Measurements from ENCODE around the gene PARP16.

The PARP16 gene

DNA sequence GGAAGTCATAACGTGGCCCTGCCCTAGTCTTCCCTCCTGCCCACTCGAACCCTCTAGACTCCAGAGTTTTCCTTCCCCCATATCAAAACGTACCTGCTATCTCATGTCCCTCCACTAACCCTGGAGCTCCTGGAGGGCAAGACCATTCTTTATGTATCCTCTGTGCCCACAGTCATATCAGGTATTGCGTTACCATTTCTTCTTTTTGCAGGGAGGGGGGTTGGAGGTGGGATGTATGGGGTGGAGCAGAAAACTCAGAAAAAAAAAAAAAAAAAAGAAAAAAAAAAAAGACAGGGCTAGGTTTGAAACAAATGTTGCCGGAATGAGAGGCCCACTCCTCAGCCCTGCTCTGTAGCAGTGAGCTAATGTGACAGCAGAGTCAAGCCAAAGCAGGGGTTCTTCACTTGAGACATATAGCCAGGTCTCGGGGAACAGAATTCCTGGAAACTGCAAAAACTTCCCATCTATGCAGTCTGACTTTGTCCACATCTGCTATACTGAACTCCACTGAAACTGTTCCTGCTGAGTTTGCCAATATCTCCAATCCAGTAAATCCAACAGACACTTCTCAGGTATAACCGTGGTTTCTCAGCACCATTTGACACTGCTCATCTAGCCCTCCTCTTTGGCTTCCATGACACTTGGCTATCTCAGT, 31.1 kb downstream of the PARP16 start:
- POLR2A ChIA-PET, result no interaction called here
- no peak overlapping the region for H3K4me3 ChIP-seq (ENCODE audit: low read depth, low read length)
- no peak for DNase-seq (ENCODE audit: low read depth, low spot score)
- CTCF ChIA-PET, result interaction anchor here (2.1 kb wide), 1 partner anchor 15 kb away, joined by 8 read pairs; no protein-coding TSS in a partner anchor
- TF ChIP-seq, protein P1, sequence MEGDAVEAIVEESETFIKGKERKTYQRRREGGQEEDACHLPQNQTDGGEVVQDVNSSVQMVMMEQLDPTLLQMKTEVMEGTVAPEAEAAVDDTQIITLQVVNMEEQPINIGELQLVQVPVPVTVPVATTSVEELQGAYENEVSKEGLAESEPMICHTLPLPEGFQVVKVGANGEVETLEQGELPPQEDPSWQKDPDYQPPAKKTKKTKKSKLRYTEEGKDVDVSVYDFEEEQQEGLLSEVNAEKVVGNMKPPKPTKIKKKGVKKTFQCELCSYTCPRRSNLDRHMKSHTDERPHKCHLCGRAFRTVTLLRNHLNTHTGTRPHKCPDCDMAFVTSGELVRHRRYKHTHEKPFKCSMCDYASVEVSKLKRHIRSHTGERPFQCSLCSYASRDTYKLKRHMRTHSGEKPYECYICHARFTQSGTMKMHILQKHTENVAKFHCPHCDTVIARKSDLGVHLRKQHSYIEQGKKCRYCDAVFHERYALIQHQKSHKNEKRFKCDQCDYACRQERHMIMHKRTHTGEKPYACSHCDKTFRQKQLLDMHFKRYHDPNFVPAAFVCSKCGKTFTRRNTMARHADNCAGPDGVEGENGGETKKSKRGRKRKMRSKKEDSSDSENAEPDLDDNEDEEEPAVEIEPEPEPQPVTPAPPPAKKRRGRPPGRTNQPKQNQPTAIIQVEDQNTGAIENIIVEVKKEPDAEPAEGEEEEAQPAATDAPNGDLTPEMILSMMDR (IDR thresholded peaks at IDR 0.05; ENCODE audit: insufficient read depth, low read length, missing control alignments), result no peak

DNA sequence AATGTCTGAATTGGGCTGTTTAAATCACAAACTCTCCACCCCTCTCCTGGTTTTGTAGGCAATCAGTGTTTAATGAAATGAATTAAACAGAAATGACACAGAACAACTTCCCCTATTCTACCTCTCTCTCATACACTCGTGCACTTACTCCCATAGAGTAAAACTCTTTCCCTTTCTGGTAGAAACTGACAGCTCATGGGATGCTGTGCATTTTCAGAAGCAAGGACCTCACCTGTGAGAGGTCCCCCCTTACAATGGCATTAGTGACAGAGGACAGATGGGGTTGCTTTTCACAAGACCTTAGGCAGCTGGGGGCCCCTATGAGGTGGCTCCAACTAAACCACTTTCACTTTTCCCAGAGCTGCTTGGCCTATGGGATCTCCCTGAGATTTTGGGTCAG, 31.9 kb downstream of the PARP16 start:
- ChIA-PET POLR2A (no interaction called here), CTCF (interaction anchor here (2.1 kb wide), 1 partner anchor 16 kb away, joined by 8 read pairs; no protein-coding TSS in a partner anchor)
- no peak for DNase-seq (ENCODE audit: low read depth, low spot score)
- TF ChIP-seq, protein P1 (IDR thresholded peaks at IDR 0.05; ENCODE audit: insufficient read depth, low read length, missing control alignments), result no peak
- no peak overlapping the region for H3K4me3 ChIP-seq (ENCODE audit: low read depth, low read length)

DNA sequence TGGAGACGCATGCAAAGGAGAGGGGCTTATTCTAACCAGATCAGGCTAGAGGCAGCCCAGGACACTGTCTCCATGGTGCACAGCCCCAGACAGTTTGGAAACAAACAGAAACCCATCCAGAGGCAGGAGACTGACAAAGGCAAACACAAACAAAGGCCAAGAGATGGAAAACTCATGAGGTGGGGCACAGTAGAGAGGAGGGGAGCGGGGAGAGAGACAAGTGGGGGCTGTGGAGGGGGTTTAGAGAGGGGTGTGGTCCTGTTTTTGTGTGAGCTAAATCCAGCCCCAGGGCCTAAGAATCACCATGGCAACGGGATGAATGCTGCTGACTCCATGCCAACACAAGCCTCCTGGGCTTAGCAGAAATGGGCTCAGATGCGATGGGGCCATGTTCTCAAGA, 32.3 kb downstream of the PARP16 start:
- TF ChIP-seq, protein P1 (IDR thresholded peaks at IDR 0.05; ENCODE audit: insufficient read depth, low read length, missing control alignments), result no peak
- POLR2A ChIA-PET, result no interaction called here
- DNase-seq (ENCODE audit: low read depth, low spot score), result no peak
- H3K4me3 ChIP-seq (ENCODE audit: low read depth, low read length), result no peak overlapping the region
- CTCF ChIA-PET, result interaction anchor here (2.1 kb wide), 1 partner anchor 16 kb away, joined by 8 read pairs; no protein-coding TSS in a partner anchor

DNA sequence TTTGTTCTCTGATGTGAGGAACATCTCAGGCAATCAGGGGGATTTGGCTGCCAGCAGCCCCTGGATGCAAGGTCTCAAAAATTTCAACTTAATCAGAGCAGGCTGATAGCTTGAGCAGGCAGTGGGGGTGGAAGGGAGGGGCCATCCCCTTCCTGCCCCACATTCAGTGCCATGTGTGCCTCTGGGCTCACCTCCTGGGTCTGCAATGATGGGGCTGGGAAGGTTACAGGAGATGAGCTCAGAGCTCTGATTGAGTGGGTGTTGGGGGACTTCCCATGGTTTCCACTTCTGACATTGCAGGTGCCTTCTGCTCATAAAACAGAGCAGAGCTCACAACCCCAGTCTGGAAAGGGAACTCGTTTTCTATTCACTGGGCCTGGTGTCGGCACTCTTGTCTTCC, 37.0 kb downstream of the PARP16 start:
- POLR2A ChIA-PET, result interaction anchor here (0.6 kb wide), 1 partner anchor 48 kb away, joined by 5 read pairs; no protein-coding TSS in a partner anchor
- no peak overlapping the region for H3K4me3 ChIP-seq (ENCODE audit: low read depth, low read length)
- TF ChIP-seq, protein P1 (IDR thresholded peaks at IDR 0.05; ENCODE audit: insufficient read depth, low read length, missing control alignments), result no peak
- CTCF ChIA-PET, result interaction anchor here (0.6 to 3.1 kb wide), 3 partner anchors 13 to 47 kb away, joined by 3 to 15 read pairs (median 4); no protein-coding TSS in a partner anchor
- no peak for DNase-seq (ENCODE audit: low read depth, low spot score)

DNA sequence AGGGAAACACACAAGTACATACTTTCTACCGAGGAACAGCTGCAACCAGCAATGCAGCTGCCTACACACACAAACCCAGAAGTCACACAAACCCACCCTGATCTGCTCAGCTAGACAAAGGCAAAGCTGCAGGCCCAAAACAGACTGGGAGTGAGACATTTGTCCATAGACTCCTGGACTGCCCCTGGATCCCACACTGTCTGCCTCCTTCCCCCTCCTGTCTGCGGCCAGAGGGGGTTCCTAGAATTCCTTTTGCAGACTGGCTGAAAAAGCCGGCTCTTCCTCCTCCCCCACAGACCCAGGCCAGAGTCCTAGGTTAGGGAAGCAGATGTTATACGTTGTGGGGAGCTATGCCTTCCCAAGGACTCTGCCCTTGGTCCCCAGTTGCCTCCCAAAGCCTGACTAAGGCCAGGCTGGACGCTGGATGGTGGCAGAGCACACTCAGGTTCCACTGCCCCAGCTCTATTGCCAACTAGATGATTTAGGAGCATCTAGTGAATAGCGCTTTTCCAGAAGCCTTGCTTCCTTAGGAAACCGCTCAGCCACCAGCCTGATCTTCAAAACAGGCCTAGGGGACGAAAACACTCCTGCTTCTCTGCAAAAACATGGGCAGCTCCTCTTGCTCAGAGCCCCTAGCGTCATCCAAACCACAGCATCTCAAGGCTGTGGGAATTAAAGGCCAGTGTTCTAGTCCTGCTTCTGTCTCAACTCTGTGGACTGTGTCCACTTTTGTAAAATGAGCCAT, 38.0 kb downstream of the PARP16 start:
- no peak for DNase-seq (ENCODE audit: low read depth, low spot score)
- H3K4me3 ChIP-seq (ENCODE audit: low read depth, low read length), result no peak overlapping the region
- TF ChIP-seq, protein P1 (IDR thresholded peaks at IDR 0.05; ENCODE audit: insufficient read depth, low read length, missing control alignments), result no peak
- ChIA-PET POLR2A (no interaction called here), CTCF (interaction anchor here (1.2 to 3.1 kb wide), 3 partner anchors 14 to 59 kb away, joined by 3 to 15 read pairs (median 4); no protein-coding TSS in a partner anchor)

DNA sequence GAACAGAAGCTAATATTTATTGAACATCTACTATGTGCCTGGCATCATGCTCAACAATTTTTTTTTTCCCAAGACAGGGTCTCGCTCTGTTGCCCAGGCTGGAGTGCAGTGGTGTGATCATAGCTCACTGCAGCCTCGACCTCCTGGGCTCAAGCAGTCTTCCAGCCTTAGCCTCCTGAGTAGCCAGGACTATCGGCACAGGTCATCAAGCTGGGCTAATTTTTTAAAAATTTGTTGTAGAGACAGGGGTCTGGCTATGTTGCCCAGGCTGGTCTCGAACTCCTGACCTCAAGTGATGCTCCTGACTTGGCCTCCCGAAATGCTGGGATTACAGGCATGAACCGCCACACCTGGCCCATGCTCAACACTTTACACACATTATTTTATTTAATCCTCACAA, 39.7 kb downstream of the PARP16 start:
- CTCF ChIA-PET, result interaction anchor here (0.9 to 3.2 kb wide), 5 partner anchors 17 to 39 kb away, joined by 3 to 10 read pairs (median 6); partner anchors contain the start of gene PARP16
- TF ChIP-seq, protein P1 (IDR thresholded peaks at IDR 0.05; ENCODE audit: insufficient read depth, low read length, missing control alignments), result no peak
- POLR2A ChIA-PET, result no interaction called here
- H3K4me3 ChIP-seq (ENCODE audit: low read depth, low read length), result no peak overlapping the region
- no peak for DNase-seq (ENCODE audit: low read depth, low spot score)

All from AG04449 (cell line).